A673 (cell line): ENCODE results near the gene CDH18. TPM values are rescaled to one million over a fixed set of nuclear protein-coding genes. Genes with fewer than 3 reads are reported as not detected.

Source experiments
- BruUV-seq: library from RNA; stranded (reverse); fragments of 400-500 nt; replicated peaks from 2 replicates; lab custom pipeline; 2021; lab: Mats Ljungman, UMichigan
- CTCF ChIA-PET: fragments of 300-600 bp; sonication (Branson Sonifier 250); formaldehyde crosslinking; loops from one replicate; lab custom pipeline; 2022; ENCODE audit warnings: antibody characterized with exemption; lab: Charles Lee
- POLR2A ChIA-PET: fragments of 300-600 bp; sonication (Branson Sonifier 250); formaldehyde crosslinking; loops from one replicate; lab custom pipeline; 2022; ENCODE audit warnings: antibody characterized with exemption; ENCODE audit not compliant: low non-redundant PET; lab: Charles Lee
- DNase-seq: peaks from one replicate; pipeline ENCODE4 v3.0.0-alpha.2; 2015; ENCODE audit warnings: low spot score
- H3K27ac ChIP-seq: fragments of 200-600 bp; sonication (generic); 2 replicates; pipeline ENCODE4 v1.5.1; 2016; ENCODE audit warnings: mixed run types, low read depth, mild to moderate bottlenecking, mixed read lengths, antibody characterized with exemption, low read length; ENCODE audit not compliant: poor library complexity, severe bottlenecking
- H3K27me3 ChIP-seq: fragments of 200-600 bp; sonication (generic); replicated peaks from 2 replicates; pipeline ENCODE4 v1.6.1; 2017; ENCODE audit warnings: mixed run types, low read depth, mild to moderate bottlenecking, mixed read lengths, antibody characterized with exemption, low read length; ENCODE audit not compliant: insufficient read depth, poor library complexity
- H3K36me3 ChIP-seq: fragments of 200-600 bp; sonication (generic); 2 replicates; pipeline ENCODE4 v1.6.1; 2016; ENCODE audit warnings: mixed run types, mild to moderate bottlenecking, mixed read lengths, antibody characterized with exemption, low read length; ENCODE audit not compliant: insufficient read depth, poor library complexity, severe bottlenecking
- H3K4me1 ChIP-seq: fragments of 200-600 bp; sonication (generic); 2 replicates; pipeline ENCODE4 v1.6.1; 2017; ENCODE audit warnings: mixed run types, mild to moderate bottlenecking, mixed read lengths, antibody characterized with exemption, low read length; ENCODE audit not compliant: insufficient read depth, poor library complexity, severe bottlenecking
- H3K4me3 ChIP-seq: fragments of 200-600 bp; sonication (generic); 2 replicates; pipeline ENCODE4 v1.5.1; 2016; ENCODE audit warnings: low read depth, mixed run types, mild to moderate bottlenecking, mixed read lengths, low read length; ENCODE audit not compliant: poor library complexity, severe bottlenecking
- H3K9me3 ChIP-seq: fragments of 200-600 bp; sonication (generic); 2 replicates; pipeline ENCODE4 v1.6.1; 2016; ENCODE audit warnings: mixed run types, low read depth, mild to moderate bottlenecking, mixed read lengths, antibody characterized with exemption, low read length; ENCODE audit not compliant: poor library complexity, severe bottlenecking
- EZH2 ChIP-seq: fragments of 200-600 bp; sonication (generic); IDR thresholded peaks from 2 replicates; pipeline ENCODE4 v1.6.1; 2017; ENCODE audit warnings: borderline replicate concordance, low read depth, mild to moderate bottlenecking, mixed read lengths, antibody characterized with exemption, low read length; ENCODE audit not compliant: poor library complexity, severe bottlenecking
- intact Hi-C: fragments of 100-400 bp; cut with micrococcal nuclease; formaldehyde crosslinking; loops from one replicate; pipeline ENCODE4 v1.10.0; 2022; ENCODE audit not compliant: unreplicated experiment
- total RNA-seq: library from RNA; stranded (reverse); gene quantifications from 2 replicates; pipeline ENCODE4 v1.2.3, GENCODE V29; 2021
- TF ChIP-seq, protein P1 (sequence below): fragments of 300-800, 200-600 bp; sonication (generic); conservative IDR thresholded peaks from 2 replicates; pipeline ENCODE4 v1.5.1; 2017; ENCODE audit warnings: low read depth, mild to moderate bottlenecking, antibody characterized with exemption, low read length, moderate library complexity, mixed read lengths

CDH18 gene
- total RNA-seq, 1 experiment from 2014 or later = not detected

DNA sequence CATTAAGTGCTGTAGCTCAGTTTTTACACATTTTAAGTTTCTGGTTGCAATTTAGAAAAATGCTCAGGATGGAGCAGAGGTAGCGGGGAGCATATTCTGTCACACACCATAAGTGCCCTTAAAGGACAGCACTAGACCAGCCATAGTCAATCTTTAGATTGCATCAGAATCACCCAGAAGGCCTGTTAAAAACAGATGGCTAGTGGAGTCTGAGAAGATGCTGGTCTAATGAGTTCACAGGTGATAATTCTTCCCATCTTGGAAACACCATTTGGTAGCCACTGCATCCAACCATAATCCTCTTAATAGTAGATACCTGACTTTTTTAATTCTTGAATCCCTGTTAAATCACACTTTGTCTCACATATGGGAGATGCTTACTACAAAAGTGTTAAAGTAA is 113.2 kb downstream of the CDH18 start:
- H3K4me1 ChIP-seq = no peaks in the 10 kb centered on the region
- peaks cover 5% of the 10 kb centered on the region for H3K9me3 ChIP-seq
- ChIA-PET CTCF (no interaction called here), POLR2A (no interaction called here)
- no peaks in the 10 kb centered on the region for H3K27me3 ChIP-seq
- no peak overlapping the region for H3K4me3 ChIP-seq
- no TSS peak for BruUV-seq
- no peak for DNase-seq
- no peak for TF ChIP-seq EZH2
- TF ChIP-seq, protein P1, sequence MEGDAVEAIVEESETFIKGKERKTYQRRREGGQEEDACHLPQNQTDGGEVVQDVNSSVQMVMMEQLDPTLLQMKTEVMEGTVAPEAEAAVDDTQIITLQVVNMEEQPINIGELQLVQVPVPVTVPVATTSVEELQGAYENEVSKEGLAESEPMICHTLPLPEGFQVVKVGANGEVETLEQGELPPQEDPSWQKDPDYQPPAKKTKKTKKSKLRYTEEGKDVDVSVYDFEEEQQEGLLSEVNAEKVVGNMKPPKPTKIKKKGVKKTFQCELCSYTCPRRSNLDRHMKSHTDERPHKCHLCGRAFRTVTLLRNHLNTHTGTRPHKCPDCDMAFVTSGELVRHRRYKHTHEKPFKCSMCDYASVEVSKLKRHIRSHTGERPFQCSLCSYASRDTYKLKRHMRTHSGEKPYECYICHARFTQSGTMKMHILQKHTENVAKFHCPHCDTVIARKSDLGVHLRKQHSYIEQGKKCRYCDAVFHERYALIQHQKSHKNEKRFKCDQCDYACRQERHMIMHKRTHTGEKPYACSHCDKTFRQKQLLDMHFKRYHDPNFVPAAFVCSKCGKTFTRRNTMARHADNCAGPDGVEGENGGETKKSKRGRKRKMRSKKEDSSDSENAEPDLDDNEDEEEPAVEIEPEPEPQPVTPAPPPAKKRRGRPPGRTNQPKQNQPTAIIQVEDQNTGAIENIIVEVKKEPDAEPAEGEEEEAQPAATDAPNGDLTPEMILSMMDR = no peak
- no peaks in the 10 kb centered on the region for H3K36me3 ChIP-seq
- H3K27ac ChIP-seq = no peak overlapping the region
- intact Hi-C loops = no loop called here

- intact Hi-C loops = no loop called here
- Histone ChIP-seq H3K4me3 (no peak overlapping the region), H3K27ac (no peak overlapping the region), H3K4me1 (no peaks in the 10 kb centered on the region), H3K27me3 (no peaks in the 10 kb centered on the region), H3K9me3 (peaks cover 5% of the 10 kb centered on the region), H3K36me3 (no peaks in the 10 kb centered on the region)
- BruUV-seq = no TSS peak
- TF ChIP-seq EZH2 = no peak
- TF ChIP-seq, protein P1 = no peak
- ChIA-PET CTCF (no interaction called here), POLR2A (no interaction called here)
- DNase-seq = no peak
Observed at GRCh38 chr5:19866090-19866450, 121.9 kb downstream of the CDH18 start.

DNA sequence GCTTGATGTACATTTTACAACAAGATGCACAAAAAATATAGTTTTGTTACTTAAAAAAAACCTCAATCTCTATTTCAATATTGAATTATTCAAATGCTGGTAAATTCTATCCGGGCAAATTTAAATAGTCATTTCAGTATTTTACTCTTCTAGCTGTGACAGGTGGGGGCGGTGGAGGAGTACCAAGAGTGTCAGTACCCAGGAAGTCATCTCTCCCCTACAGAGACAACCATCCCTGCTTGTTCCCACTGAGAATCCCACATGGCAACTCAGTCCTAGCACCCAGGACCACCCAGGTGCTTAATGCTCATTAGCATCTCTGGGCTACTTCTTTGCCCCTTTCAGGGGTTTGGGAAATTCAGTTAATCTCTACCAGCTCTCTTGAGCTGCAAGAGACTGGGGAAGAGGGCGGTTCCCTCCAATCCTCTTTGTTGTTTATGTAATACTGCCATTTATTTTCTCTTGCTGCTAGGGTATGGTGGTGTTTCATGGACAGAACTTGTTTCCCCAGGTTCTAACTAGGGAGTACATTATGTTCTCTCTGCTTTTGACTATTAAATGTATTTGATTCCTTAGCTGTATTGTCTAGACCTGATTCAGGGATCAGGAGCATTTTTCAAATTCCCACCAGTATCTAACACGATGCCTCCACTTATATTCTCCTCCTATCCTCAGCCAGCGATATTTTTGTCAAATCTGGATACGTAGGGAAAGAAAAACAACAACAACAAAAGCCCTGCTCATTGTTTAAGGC is 122.5 kb downstream of the CDH18 start:
- CTCF ChIA-PET = no interaction called here
- TF ChIP-seq EZH2 = no peak
- TF ChIP-seq, protein P1 = no peak
- POLR2A ChIA-PET = no interaction called here
- no TSS peak for BruUV-seq
- Histone ChIP-seq H3K27me3 (no peaks in the 10 kb centered on the region), H3K4me1 (no peaks in the 10 kb centered on the region), H3K36me3 (no peaks in the 10 kb centered on the region), H3K27ac (no peak overlapping the region), H3K9me3 (peaks cover 5% of the 10 kb centered on the region), H3K4me3 (no peak overlapping the region)
- intact Hi-C loops = no loop called here
- no peak for DNase-seq
